ENCODE measurements around the gene ZMAT3.

DNA sequence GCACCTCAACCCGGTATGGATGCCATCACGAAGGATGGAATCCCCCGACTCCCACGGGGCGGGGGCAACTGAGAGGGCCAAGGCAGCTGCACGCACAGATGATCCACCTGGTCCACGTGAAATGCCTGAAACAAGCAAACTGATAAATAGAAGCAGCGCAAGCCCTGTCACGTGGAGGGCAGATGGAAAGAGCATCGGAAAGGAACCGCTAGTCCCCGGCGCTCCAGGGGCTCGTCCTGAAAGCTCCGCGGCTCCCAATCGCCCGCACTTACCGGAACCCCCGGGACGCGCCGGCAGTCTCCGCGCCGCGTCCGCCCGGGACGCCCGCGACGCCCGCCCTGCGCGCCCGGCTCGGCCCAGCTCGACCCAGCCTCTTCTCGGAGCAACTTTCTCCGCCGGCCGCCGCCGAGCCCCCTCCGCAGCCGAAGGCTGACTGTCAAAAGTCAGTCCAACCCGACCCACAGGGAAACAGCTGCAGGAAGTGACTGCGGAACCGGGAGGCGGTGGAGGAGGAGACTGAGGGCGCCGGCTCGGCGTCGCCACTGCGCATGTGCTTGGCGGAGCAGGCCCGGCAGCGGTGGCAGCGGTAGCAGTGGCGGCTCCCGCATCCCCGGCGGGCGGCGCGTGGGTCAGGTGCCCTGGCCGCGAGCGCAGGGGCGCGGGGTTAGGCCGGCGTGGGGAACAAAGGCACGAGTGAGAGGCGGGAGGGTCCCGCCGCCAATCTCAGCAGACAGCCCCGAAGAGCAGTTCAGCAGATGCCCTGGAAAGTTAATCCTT is at the start of gene ZMAT3:
- TF ChIP-seq JUND (IDR thresholded peaks at IDR 0.05) (no peak), YY1 (IDR thresholded peaks at IDR 0.05) (peak; percentile 10), TAF1 (conservative IDR thresholded peaks at IDR 0.05) (no peak), RAD21 (IDR thresholded peaks at IDR 0.05) (no peak), FOXA1 (IDR thresholded peaks at IDR 0.05) (no peak)
- TF ChIP-seq, protein P1, sequence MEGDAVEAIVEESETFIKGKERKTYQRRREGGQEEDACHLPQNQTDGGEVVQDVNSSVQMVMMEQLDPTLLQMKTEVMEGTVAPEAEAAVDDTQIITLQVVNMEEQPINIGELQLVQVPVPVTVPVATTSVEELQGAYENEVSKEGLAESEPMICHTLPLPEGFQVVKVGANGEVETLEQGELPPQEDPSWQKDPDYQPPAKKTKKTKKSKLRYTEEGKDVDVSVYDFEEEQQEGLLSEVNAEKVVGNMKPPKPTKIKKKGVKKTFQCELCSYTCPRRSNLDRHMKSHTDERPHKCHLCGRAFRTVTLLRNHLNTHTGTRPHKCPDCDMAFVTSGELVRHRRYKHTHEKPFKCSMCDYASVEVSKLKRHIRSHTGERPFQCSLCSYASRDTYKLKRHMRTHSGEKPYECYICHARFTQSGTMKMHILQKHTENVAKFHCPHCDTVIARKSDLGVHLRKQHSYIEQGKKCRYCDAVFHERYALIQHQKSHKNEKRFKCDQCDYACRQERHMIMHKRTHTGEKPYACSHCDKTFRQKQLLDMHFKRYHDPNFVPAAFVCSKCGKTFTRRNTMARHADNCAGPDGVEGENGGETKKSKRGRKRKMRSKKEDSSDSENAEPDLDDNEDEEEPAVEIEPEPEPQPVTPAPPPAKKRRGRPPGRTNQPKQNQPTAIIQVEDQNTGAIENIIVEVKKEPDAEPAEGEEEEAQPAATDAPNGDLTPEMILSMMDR (IDR thresholded peaks at IDR 0.05; ENCODE audit: low read depth, low read length, missing input control) = no peak
- TF ChIP-seq, protein P2, sequence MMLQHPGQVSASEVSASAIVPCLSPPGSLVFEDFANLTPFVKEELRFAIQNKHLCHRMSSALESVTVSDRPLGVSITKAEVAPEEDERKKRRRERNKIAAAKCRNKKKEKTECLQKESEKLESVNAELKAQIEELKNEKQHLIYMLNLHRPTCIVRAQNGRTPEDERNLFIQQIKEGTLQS (IDR thresholded peaks at IDR 0.05) = no peak
- TF ChIP-seq, protein P3, sequence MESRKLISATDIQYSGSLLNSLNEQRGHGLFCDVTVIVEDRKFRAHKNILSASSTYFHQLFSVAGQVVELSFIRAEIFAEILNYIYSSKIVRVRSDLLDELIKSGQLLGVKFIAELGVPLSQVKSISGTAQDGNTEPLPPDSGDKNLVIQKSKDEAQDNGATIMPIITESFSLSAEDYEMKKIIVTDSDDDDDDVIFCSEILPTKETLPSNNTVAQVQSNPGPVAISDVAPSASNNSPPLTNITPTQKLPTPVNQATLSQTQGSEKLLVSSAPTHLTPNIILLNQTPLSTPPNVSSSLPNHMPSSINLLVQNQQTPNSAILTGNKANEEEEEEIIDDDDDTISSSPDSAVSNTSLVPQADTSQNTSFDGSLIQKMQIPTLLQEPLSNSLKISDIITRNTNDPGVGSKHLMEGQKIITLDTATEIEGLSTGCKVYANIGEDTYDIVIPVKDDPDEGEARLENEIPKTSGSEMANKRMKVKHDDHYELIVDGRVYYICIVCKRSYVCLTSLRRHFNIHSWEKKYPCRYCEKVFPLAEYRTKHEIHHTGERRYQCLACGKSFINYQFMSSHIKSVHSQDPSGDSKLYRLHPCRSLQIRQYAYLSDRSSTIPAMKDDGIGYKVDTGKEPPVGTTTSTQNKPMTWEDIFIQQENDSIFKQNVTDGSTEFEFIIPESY (IDR thresholded peaks at IDR 0.05) = no peak

All from liver (tissue), 3 donors.